GM23338 (cell line): ENCODE results near the gene ZNF236. TPM values are rescaled to one million over a fixed set of nuclear protein-coding genes. Genes with fewer than 3 reads are reported as not detected.

Source experiments
- ATAC-seq: fragments of 200-7000 bp; cut with Tn5 transposase; 3 replicates; pipeline ENCODE4 v1.9.1; 2020
- DNase-seq: peaks from one replicate; pipeline ENCODE4 v3.0.0-alpha.2; 2015; ENCODE audit warnings: low spot score
- H2AFZ ChIP-seq: fragments of 200-600 bp; sonication (generic); 2 replicates; pipeline ENCODE4 v1.8.0; 2016; ENCODE audit warnings: antibody characterized with exemption, mild to moderate bottlenecking, moderate library complexity
- H3F3A ChIP-seq: fragments of 200-600 bp; sonication (generic); replicated peaks from 2 replicates; pipeline ENCODE4 v1.8.0; 2017; ENCODE audit warnings: antibody characterized with exemption, mixed run types, low read depth
- H3K27ac ChIP-seq: fragments of 200-600 bp; sonication (generic); 2 replicates; pipeline ENCODE4 v1.6.1; 2016; ENCODE audit warnings: low read depth
- H3K27me3 ChIP-seq: fragments of 200-600 bp; sonication (generic); 2 replicates; pipeline ENCODE4 v1.8.0; 2016; ENCODE audit warnings: mild to moderate bottlenecking, mixed run types, moderate library complexity; ENCODE audit not compliant: insufficient read depth
- H3K36me3 ChIP-seq: fragments of 200-600 bp; sonication (generic); 2 replicates; pipeline ENCODE4 v1.8.0; 2016; ENCODE audit warnings: mild to moderate bottlenecking; ENCODE audit not compliant: insufficient read depth
- H3K4me1 ChIP-seq: fragments of 200-600 bp; sonication (generic); 2 replicates; pipeline ENCODE4 v1.8.0; 2016; ENCODE audit warnings: mild to moderate bottlenecking, moderate library complexity; ENCODE audit not compliant: insufficient read depth
- H3K4me2 ChIP-seq: fragments of 200-600 bp; sonication (generic); 2 replicates; pipeline ENCODE4 v1.7.1; 2017; ENCODE audit warnings: mixed run types
- H3K4me3 ChIP-seq: fragments of 200-600 bp; sonication (generic); 2 replicates; pipeline ENCODE4 v1.6.1; 2016; ENCODE audit warnings: mixed run types
- H3K79me2 ChIP-seq: fragments of 200-600 bp; sonication (generic); replicated peaks from 2 replicates; pipeline ENCODE4 v1.8.0; 2017; ENCODE audit warnings: mild to moderate bottlenecking; ENCODE audit not compliant: insufficient read depth
- H3K9me2 ChIP-seq: fragments of 200-600 bp; sonication (generic); 2 replicates; pipeline ENCODE4 v1.8.0; 2017; ENCODE audit not compliant: insufficient read depth
- H4K20me1 ChIP-seq: fragments of 200-600 bp; sonication (generic); replicated peaks from 2 replicates; pipeline ENCODE4 v1.8.0; 2017; ENCODE audit warnings: mild to moderate bottlenecking; ENCODE audit not compliant: insufficient read depth
- H3K27ac Mint-ChIP-seq: 2 replicates; pipeline ENCODE4 v1.8.0; 2020; ENCODE audit warnings: inconsistent platforms, mild to moderate bottlenecking, moderate library complexity, mixed read lengths
- H3K27me3 Mint-ChIP-seq: 3 replicates; pipeline ENCODE4 v1.8.0; 2022; ENCODE audit warnings: low read depth, mild to moderate bottlenecking, moderate library complexity, mixed read lengths, inconsistent platforms; ENCODE audit not compliant: insufficient read depth, poor library complexity
- H3K36me3 Mint-ChIP-seq: 3 replicates; pipeline ENCODE4 v1.8.0; 2021; ENCODE audit warnings: low read depth, mild to moderate bottlenecking, inconsistent platforms, moderate library complexity, mixed read lengths
- H3K4me1 Mint-ChIP-seq: 3 replicates; pipeline ENCODE4 v1.8.0; 2020; ENCODE audit warnings: mild to moderate bottlenecking, inconsistent platforms, mixed read lengths
- H3K4me3 Mint-ChIP-seq: 3 replicates; pipeline ENCODE4 v1.8.0; 2021; ENCODE audit warnings: moderate library complexity, mild to moderate bottlenecking, inconsistent platforms, mixed read lengths
- H3K9me3 Mint-ChIP-seq: 3 replicates; pipeline ENCODE4 v1.8.0; 2020; ENCODE audit warnings: moderate library complexity, mild to moderate bottlenecking, inconsistent platforms, mixed read lengths
- CREB1 ChIP-seq: fragments of 250-450 bp; sonication (Bioruptor Pico); IDR thresholded peaks from 2 replicates; pipeline ENCODE4 v1.5.0; 2020; ENCODE audit warnings: low read depth, mild to moderate bottlenecking, moderate library complexity
- EZH2phosphoT487 ChIP-seq: fragments of 200-600 bp; sonication (generic); IDR thresholded peaks from one replicate; pipeline ENCODE4 v1.8.1; 2018; ENCODE audit warnings: antibody characterized with exemption; ENCODE audit not compliant: unreplicated experiment
- POLR2AphosphoS5 ChIP-seq: IDR thresholded peaks from 2 replicates; pipeline ENCODE4 v1.6.1; 2016; ENCODE audit warnings: antibody characterized with exemption, low read depth
- polyA plus RNA-seq: library from polyadenylated mRNA; unstranded; fragments of >200 nt; fragmentation: Nextera tagmentation; extraction: Ambion mirVana; gene quantifications from 2 replicates; pipeline ENCODE4 v1.2.1, GENCODE V29; 2016
- total RNA-seq: library from RNA; depleted of rRNA; stranded (reverse); fragments of >200 nt; shearing (Covaris generic); gene quantifications from 2 replicates; pipeline ENCODE4 v1.2.3, GENCODE V29; 2014
- TF ChIP-seq, protein P1 (sequence below): IDR thresholded peaks from one replicate; pipeline ENCODE4 v1.6.1; 2018; ENCODE audit warnings: antibody characterized with exemption; ENCODE audit not compliant: unreplicated experiment
- TF ChIP-seq, protein P2 (sequence below): IDR thresholded peaks from 2 replicates; pipeline ENCODE4 v1.6.1; 2016; ENCODE audit warnings: antibody characterized with exemption

The ZNF236 gene
- total and polyA plus RNA-seq, 2 experiments from 2014 or later, result 8.9 to 16.3 TPM

DNA sequence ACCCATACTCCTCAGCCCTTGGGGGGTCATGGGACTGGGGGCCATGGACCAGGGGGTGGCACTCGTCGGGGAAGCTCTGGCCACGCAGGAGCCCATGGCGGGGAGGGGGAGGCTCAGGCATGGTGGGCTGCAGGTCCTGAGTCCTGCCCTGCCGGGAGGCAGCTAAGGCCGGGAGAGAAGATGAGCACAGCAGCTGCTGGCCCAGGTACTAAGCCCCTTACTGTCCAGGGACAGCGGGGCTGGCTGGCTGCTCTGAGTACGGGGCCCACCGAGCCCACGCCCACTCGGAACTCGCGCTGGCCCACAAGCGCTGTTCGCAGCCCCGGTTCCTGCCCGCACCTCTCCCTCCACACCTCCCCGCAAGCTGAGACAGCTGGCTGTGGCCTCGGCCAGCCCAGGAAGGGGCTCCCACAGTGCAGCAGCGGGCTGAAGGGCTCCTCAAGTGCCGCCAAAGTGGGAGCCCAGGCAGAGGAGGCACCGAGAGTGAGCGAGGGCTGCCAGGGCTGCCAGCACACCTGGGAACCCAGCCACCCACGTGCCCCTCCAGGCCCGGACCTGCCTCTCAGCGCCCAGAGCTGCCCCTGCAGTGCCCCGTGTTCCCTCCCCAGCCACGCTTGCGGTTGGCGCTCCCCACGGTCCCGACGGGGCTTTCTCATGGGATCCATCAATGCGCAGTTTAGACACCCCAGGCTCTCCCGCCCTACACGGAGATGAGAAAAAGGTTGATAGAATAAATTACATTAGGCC lies 33.6 kb upstream of the ZNF236 start:
- Mint-ChIP-seq H3K4me3 (no peak overlapping the region), H3K27ac (no peak overlapping the region), H3K9me3 (peaks cover 57% of the 10 kb centered on the region), H3K4me1 (0 out of 3 replicates have a peak, but pooled peaks cover 3% of the 10 kb centered on the region), H3K36me3 (peaks cover 37% of the 10 kb centered on the region), H3K27me3 (peaks cover 11% of the 10 kb centered on the region)
- no peak overlapping the region for H3K4me2 ChIP-seq
- H3K27ac ChIP-seq, result no peak overlapping the region
- no peak for ATAC-seq
- no peaks in the 10 kb centered on the region for H3K4me1 ChIP-seq
- H3K79me2 ChIP-seq, result no peaks in the 10 kb centered on the region
- no peaks in the 10 kb centered on the region for H3K36me3 ChIP-seq
- no peaks in the 10 kb centered on the region for H3F3A ChIP-seq
- no peaks in the 10 kb centered on the region for H3K27me3 ChIP-seq
- no peaks in the 10 kb centered on the region for H3K9me2 ChIP-seq
- no peak overlapping the region for H2AFZ ChIP-seq
- H4K20me1 ChIP-seq, result no peaks in the 10 kb centered on the region
- TF ChIP-seq CREB1 (CRISPR knock-in tag) (no peak), EZH2phosphoT487 (no peak)
- TF ChIP-seq, protein P1, sequence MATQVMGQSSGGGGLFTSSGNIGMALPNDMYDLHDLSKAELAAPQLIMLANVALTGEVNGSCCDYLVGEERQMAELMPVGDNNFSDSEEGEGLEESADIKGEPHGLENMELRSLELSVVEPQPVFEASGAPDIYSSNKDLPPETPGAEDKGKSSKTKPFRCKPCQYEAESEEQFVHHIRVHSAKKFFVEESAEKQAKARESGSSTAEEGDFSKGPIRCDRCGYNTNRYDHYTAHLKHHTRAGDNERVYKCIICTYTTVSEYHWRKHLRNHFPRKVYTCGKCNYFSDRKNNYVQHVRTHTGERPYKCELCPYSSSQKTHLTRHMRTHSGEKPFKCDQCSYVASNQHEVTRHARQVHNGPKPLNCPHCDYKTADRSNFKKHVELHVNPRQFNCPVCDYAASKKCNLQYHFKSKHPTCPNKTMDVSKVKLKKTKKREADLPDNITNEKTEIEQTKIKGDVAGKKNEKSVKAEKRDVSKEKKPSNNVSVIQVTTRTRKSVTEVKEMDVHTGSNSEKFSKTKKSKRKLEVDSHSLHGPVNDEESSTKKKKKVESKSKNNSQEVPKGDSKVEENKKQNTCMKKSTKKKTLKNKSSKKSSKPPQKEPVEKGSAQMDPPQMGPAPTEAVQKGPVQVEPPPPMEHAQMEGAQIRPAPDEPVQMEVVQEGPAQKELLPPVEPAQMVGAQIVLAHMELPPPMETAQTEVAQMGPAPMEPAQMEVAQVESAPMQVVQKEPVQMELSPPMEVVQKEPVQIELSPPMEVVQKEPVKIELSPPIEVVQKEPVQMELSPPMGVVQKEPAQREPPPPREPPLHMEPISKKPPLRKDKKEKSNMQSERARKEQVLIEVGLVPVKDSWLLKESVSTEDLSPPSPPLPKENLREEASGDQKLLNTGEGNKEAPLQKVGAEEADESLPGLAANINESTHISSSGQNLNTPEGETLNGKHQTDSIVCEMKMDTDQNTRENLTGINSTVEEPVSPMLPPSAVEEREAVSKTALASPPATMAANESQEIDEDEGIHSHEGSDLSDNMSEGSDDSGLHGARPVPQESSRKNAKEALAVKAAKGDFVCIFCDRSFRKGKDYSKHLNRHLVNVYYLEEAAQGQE, result no peak
- DNase-seq, result no peak
- no peak overlapping the region for H3K4me3 ChIP-seq

DNA sequence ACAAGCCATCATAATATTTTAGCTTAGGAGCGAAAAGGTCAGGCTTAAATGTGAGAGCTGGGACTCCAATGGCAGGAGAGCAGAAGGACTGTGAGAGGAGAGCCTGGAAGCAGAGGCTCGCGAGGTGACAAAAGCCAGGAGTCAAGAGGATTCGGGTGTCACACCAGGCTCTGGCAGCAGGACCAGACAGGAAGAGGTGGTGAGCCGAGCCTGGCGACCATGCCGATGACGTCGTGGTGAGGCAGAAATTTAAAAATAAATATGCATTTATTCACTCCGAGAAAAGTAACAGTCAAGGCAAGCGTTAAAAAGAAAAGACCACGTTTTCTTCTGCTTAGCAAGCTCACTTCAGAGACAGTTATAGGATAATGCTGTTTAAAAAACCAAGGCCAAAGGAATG lies 31.3 kb upstream of the ZNF236 start:
- H3K4me3 Mint-ChIP-seq, result no peak overlapping the region; the same call in 2 of the 3 replicates
- TF ChIP-seq, protein P2, sequence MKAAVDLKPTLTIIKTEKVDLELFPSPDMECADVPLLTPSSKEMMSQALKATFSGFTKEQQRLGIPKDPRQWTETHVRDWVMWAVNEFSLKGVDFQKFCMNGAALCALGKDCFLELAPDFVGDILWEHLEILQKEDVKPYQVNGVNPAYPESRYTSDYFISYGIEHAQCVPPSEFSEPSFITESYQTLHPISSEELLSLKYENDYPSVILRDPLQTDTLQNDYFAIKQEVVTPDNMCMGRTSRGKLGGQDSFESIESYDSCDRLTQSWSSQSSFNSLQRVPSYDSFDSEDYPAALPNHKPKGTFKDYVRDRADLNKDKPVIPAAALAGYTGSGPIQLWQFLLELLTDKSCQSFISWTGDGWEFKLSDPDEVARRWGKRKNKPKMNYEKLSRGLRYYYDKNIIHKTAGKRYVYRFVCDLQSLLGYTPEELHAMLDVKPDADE, result no peak
- no peak for TF ChIP-seq POLR2AphosphoS5
- TF ChIP-seq, protein P1, result no peak

More for the DNA sequence above, 31.3 kb upstream of the ZNF236 start:
- Histone ChIP-seq H3K27me3 (no peaks in the 10 kb centered on the region), H3K4me1 (peaks cover 9% of the 10 kb centered on the region; the same call in 1 of the 2 replicates), H3K79me2 (no peaks in the 10 kb centered on the region), H4K20me1 (no peaks in the 10 kb centered on the region), H3K9me2 (no peaks in the 10 kb centered on the region), H3F3A (no peaks in the 10 kb centered on the region), H3K36me3 (no peaks in the 10 kb centered on the region), H3K4me3 (no peak overlapping the region), H3K4me2 (no peak overlapping the region), H2AFZ (no peak overlapping the region), H3K27ac (no peak overlapping the region)
- Mint-ChIP-seq H3K4me1 (peaks cover 6% of the 10 kb centered on the region), H3K36me3 (peaks cover 45% of the 10 kb centered on the region), H3K9me3 (peaks cover 64% of the 10 kb centered on the region), H3K27me3 (peaks cover 14% of the 10 kb centered on the region), H3K27ac (no peak overlapping the region)
- no peak for ATAC-seq
- no peak for DNase-seq
